Measurements from ENCODE around the gene CPSF6. TPM values are rescaled to one million over a fixed set of nuclear protein-coding genes. Genes with fewer than 3 reads are reported as not detected.
A peak's percentile ranks its signal among the peaks of the same experiment; 100 is the strongest.

CPSF6 gene
- total RNA-seq, 1 donor: 27.2 TPM

- no peak overlapping the region for H3K4me3 ChIP-seq (ENCODE audit: low read depth, low read length)
- TF ChIP-seq, protein P1, sequence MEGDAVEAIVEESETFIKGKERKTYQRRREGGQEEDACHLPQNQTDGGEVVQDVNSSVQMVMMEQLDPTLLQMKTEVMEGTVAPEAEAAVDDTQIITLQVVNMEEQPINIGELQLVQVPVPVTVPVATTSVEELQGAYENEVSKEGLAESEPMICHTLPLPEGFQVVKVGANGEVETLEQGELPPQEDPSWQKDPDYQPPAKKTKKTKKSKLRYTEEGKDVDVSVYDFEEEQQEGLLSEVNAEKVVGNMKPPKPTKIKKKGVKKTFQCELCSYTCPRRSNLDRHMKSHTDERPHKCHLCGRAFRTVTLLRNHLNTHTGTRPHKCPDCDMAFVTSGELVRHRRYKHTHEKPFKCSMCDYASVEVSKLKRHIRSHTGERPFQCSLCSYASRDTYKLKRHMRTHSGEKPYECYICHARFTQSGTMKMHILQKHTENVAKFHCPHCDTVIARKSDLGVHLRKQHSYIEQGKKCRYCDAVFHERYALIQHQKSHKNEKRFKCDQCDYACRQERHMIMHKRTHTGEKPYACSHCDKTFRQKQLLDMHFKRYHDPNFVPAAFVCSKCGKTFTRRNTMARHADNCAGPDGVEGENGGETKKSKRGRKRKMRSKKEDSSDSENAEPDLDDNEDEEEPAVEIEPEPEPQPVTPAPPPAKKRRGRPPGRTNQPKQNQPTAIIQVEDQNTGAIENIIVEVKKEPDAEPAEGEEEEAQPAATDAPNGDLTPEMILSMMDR (IDR thresholded peaks at IDR 0.05; ENCODE audit: insufficient read depth, low read depth, low read length): no peak
- peak; percentile 8 for DNase-seq (ENCODE audit: low read depth)
These were observed 35.5 kb downstream of the CPSF6 start for GRCh38 chr12:69274861-69275260.

- TF ChIP-seq, protein P1 (IDR thresholded peaks at IDR 0.05; ENCODE audit: insufficient read depth, low read depth, low read length): no peak
- no peak overlapping the region for H3K4me3 ChIP-seq (ENCODE audit: low read depth, low read length)
- DNase-seq (ENCODE audit: low read depth): no peak
These were observed 36.1 kb downstream of the CPSF6 start for GRCh38 chr12:69275471-69275891.

DNA sequence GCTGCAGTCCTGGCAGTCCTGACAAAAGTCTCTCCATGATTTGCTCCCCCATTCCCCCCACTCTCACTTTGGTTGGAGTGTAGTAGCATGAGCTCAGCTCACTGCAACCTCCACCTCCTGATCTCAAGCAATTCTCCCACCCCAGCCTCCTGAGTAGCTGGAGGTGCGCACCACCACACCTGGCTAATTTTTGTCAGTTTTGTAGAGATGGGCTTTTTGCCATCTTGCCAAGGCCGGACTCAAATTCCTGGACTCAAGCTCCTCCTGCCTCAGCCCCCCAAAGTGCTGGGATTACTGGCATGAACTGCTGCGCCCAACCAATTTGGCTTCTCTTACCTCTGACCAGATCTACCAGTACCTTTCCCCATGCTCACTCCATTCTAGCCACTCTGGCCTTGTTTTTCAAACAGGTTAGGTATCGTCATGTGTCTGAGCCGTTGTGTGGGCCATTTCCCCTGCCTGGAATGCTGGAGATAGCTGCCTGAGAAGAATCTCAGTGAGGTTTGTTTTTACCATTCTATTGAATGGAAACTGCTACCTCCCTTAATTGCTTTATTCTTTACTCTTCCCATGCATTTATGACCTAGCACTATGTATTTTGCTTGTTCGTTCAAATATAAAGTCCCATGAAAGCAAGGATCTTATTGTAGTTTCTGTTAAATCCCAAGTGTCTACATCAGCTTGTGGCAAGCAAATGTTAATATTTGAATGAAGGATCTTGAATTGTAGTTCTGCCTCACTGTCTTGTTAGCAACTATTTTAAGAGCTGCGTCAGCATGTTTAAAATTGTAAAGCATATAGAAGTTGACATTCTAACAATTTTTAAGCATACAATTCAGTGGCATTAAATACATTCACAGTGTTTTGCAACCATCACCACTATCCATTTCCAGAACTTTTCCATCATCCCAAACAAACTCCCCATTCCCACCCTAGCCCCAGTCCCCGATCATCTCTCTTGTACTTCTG is 39.7 kb downstream of the CPSF6 start:
- TF ChIP-seq, protein P1 (IDR thresholded peaks at IDR 0.05; ENCODE audit: insufficient read depth, low read depth, low read length): no peak
- no peak overlapping the region for H3K4me3 ChIP-seq (ENCODE audit: low read depth, low read length)
- no peak for DNase-seq (ENCODE audit: low read depth)

GRCh38 chr12:69284131-69284530 is 44.8 kb downstream of the CPSF6 start:
- TF ChIP-seq, protein P1 (IDR thresholded peaks at IDR 0.05; ENCODE audit: insufficient read depth, low read depth, low read length): peak; percentile 27
- peak overlapping the region; percentile 22 for H3K4me3 ChIP-seq (ENCODE audit: low read depth, low read length)
- DNase-seq (ENCODE audit: low read depth): peak; percentile 70

DNA sequence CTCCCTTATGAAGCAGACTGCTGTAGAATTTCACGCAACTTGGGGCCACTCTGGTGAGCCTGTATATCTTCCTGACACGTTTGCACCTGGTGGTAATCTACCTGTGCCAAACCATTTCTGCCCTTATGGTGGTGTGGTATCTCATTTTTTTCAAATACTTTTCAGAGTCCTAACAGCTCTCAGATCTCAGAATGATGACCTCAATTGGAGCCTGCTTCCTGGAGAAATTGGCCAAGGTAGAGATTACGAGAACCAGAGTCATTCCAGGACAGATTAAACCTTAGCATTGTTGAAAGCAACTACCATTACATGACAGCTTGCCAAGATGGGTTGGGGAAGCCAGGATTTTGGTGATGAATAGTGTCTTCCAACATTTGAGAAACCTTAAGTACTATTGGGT is 48.2 kb downstream of the CPSF6 start:
- no peak overlapping the region for H3K4me3 ChIP-seq (ENCODE audit: low read depth, low read length)
- DNase-seq (ENCODE audit: low read depth): no peak
- TF ChIP-seq, protein P1 (IDR thresholded peaks at IDR 0.05; ENCODE audit: insufficient read depth, low read depth, low read length): no peak

- peak; percentile 74 for DNase-seq (ENCODE audit: low read depth)
- TF ChIP-seq, protein P1 (IDR thresholded peaks at IDR 0.05; ENCODE audit: insufficient read depth, low read depth, low read length): peak; percentile 99
- H3K4me3 ChIP-seq (ENCODE audit: low read depth, low read length): no peak overlapping the region
These were observed 51.3 kb downstream of the CPSF6 start for GRCh38 chr12:69290545-69291277.
